ENCODE data around the gene SPATA17.
"Not testable (repeated sequence)": the region's sequence is repeated elsewhere in the genome, so short reads cannot be mapped to it uniquely, and the experiment has no call there.

The SPATA17 gene

GRCh38 chr1:217681806-217682205, 50.7 kb downstream of the SPATA17 start:
- DNase-seq, result no peak

GRCh38 chr1:217687511-217687910, 56.4 kb downstream of the SPATA17 start:
- no peak for DNase-seq

DNA sequence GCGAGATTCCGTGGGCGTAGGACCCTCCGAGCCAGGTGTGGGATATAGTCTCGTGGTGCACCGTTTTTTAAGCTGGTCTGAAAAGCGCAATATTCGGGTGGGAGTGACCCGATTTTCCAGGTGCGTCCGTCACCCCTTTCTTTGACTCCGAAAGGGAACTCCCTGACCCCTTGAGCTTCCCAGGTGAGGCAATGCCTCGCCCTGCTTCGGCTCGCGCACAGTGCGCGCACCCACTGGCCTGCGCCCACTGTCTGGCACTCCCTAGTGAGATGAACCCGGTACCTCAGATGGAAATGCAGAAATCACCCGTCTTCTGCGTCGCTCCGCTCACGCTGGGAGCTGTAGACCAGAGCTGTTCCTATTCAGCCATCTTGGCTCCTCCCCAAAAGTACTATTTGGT, 65.0 kb downstream of the SPATA17 start:
- DNase-seq, result not testable (repeated sequence)

- no peak for DNase-seq
These were observed 72.2 kb downstream of the SPATA17 start for GRCh38 chr1:217703326-217703725.

- no peak for DNase-seq
These were observed 81.9 kb downstream of the SPATA17 start for GRCh38 chr1:217712925-217713597.

- no peak for DNase-seq
These were observed 84.5 kb downstream of the SPATA17 start for GRCh38 chr1:217715681-217716080.

GRCh38 chr1:217717959-217718358, 86.8 kb downstream of the SPATA17 start:
- no peak for DNase-seq

DNA sequence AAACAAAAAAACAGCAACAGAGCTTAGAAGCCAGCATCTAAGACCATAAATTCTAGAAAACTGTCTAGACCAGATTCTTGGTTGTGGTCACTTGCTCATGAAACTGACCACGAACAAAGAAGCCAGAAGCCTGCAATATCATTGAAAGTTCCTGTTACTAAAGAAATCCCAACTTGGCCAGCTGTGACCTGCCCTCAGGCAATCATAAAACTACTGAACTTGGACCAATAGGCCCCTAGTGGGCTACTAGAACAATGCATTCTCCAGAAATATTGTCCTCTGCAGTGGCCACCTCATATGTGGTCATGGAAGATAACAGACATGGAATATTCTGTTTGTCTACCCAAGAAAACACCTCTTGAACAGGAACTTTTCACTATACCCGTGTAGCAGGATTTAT, 87.7 kb downstream of the SPATA17 start:
- DNase-seq, result no peak

- DNase-seq, result no peak
These were observed 90.5 kb downstream of the SPATA17 start for GRCh38 chr1:217721692-217722091.

DNA sequence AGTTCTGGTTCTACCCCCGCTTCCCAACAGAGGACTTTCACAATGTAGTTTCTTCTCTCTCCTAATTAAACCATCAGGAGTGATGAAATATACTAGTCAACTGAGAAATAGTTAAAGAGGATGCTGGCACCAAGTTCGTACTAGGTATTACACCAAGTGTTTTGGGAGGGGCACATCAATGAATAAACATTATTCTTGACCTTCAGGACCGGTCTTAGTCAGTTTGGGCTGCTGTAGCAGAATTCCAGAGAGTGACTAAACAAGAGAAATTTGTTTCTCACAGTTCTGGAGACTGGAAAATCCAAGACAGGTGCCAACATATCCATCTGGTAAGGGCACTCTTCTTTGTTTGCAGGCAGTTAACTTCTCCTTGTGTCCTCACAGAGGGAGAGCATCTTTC, 103.8 kb downstream of the SPATA17 start:
- no peak for DNase-seq

DNA sequence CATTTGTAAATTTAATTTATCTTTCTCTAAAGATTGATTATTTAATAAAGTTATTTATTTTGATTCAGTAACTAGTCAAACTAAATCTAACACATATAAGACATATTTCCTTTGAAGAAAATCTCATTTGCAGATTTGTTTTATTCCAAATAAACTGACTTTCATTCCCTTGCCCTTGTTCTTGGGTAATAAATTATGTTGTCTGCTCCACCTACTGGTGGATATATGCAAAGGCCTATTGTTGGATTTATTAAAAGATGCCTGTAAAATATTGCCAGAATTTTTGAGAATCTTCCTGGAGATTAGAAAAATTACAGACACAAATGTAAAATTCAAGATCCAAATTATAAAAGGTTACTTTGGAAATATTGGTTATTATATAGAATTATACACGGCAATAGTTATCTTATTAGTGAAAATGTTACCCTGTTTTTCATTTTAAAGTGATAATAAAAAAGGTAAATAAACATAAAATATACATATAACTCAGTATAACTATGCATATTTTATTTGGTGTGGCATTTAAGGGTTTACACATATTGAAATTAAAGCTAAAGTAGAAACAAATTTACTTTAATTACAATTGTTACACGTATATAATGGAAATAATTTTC, 116.1 kb downstream of the SPATA17 start:
- DNase-seq, result no peak

DNA sequence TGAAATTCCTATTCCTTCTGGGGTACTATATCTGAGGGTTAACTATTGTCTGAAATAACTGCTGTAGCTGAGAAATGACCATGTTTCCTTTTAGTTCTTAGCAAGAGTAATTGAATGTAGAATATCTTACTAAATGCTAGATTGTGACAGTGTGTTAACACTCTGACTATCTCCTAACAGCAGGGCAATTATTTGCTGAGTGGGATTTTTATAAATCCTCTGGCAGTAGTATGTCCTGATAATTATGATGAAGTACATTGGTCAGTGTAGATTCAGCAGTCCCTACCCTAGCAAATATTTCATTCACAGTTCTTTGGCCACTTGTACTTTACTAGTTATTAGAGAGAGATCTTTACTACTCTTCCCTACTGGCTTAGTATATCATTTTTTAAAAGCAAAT, 138.6 kb downstream of the SPATA17 start:
- DNase-seq, result no peak

- DNase-seq, result no peak
These were observed 139.8 kb downstream of the SPATA17 start for GRCh38 chr1:217770918-217771317.

DNA sequence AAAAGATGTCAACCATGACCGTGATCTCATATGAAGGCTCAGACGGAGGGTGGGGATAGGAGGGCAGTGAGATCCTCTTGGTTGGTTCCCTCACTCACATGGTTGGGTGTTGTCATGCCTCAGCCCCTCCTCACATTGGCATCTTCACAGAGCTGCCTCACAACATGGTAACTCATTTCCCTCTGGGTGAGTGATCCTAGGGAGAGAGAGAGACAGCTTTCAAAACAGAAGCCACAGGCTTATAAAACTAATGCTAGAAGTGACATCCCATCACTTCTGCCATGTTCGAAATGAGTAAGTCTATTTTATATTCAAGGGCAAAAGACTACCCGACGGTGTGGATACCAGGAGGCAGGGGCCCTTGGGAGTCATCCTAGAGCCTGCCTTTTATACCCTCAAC, 145.5 kb downstream of the SPATA17 start:
- DNase-seq, result no peak

GRCh38 chr1:217781056-217781455, 149.9 kb downstream of the SPATA17 start:
- no peak for DNase-seq

DNA sequence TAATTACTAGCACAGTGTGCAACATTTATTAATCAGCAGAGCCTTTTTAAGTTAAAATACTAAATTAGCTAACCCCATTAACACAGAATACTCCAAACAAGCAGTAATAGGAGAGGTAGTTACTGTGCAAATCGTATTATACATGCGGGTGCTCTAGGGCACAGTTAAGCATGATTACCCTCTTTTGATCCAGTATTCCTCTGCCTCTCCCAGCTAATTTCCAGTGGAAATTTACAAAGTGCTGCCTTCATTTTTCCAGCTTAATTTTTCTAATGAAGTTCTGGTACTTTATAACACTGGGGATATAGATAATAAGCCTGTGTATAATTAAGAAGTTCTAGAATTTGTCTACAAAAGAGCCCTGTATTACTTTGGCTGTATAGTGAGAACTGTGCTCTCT, 159.9 kb downstream of the SPATA17 start:
- no peak for DNase-seq

DNA sequence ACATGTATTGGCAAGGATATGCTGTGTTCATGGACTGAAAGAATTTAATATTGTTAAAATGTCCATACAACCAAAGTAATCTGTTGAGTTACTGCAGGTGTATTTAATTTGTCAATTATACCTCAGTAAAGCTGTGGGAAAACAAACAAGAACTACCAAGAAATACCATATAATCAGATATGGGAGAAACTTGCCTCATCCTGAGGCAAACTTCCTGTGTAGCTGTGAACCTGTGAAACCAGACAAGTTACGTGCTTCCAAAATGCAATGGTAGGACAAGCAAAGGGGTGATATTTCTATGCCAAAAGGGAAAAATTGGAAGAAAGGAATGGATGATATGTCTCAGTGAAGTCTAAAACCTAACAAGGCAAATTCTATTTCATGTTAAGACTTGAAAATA, 174.6 kb downstream of the SPATA17 start:
- no peak for DNase-seq

GRCh38 chr1:217812175-217812574, 181.0 kb downstream of the SPATA17 start:
- no peak for DNase-seq

- no peak for DNase-seq
These were observed 181.9 kb downstream of the SPATA17 start for GRCh38 chr1:217813031-217813430.

DNA sequence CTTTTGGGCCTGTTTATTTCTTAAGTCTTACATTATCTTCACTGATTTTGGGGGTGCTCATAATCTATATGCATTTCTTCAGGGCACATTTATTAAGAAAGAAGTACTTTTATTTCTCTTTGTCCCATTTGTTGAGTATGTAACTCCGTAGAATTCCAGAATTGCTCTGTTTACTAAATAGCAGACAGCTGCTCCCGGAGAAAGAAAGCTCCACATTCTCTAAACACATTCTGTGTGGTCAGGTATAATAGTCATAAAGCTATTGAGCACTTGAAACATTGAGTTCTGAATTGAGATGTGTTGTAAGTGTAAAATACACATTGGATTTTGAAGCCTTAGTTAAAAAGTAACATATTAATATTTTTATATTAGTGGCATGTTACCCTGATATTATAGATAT, 206.5 kb downstream of the SPATA17 start:
- no peak for DNase-seq

DNA sequence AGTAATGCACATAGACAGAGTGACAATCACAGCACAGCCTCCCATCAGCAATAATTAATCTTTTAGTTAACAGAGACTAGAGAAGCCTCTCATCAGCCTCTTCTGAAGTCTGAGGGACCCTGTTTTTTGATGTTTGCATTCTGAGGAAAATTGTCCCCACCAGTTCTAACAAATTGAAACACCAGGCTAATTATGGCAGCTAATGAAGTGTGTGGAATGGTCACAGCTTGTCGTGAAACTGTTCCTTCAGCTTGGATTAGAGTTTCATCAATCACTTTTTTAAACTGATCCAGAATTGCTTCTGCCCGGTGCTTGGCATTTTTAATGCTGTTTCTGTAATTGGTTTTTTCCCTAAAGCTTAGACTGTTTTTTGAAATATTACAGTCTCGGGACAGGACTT, 208.0 kb downstream of the SPATA17 start:
- no peak for DNase-seq

GRCh38 chr1:217846733-217847132, 215.6 kb downstream of the SPATA17 start:
- no peak for DNase-seq

- no peak for DNase-seq
These were observed 216.5 kb downstream of the SPATA17 start for GRCh38 chr1:217847643-217848042.

GRCh38 chr1:217856342-217857034, 225.3 kb downstream of the SPATA17 start:
- DNase-seq, result no peak
